Measurements from ENCODE around the gene EFTUD2. TPM values are rescaled to one million over a fixed set of nuclear protein-coding genes. Genes with fewer than 3 reads are reported as not detected.

EFTUD2 gene
- total RNA-seq, 2 experiments from 2014 or later: 258 TPM

DNA sequence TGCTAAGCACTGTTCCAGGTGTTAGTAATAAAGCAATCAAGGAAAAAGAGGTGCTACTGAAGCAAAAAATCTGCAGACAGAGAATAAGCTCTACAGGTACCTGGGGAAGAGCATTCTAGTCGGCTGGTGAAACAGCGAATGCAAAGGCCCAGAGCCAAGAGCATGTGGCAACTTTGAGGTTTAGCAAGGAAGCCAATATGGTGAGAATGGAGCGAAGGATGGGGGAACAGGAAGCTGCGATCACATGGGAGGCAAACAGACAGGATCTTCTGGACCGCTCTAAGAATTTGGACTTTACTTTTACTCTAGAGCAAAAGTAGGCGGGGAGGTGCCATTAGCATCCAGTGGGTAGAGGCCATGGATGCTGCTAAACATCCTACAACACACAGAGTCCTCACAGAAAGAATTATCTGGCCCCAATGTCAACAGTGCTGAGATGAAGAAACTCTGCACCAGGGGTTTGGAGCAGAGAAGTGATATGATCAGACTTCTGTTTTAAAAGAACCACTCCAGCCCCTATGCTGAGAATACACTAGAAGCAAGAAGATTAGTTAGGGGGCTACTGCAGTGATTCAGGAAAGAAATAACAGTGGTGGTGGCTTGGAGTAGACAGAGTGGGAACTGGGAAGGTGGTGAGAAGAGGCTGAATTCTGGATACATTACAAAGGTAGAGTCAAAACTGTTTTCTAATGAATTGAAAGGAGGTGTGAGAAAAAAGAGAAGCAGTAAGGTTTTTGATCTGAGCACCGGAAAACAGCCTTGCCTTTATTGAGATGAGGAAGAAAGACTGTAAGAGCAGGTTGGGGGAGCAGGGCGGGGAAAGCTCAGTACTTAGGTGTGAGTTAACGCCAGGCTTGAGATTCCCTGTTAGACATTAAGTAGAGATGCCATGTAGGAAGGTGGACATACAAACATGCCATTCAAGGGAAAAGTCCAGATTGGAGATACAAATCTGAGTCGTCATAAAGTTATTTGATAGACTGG is 11.0 kb downstream of the EFTUD2 start:
- Mint-ChIP-seq H3K4me1 (peaks cover 16% of the 10 kb centered on the region), H3K4me3 (no peak overlapping the region), H3K27ac (no peak overlapping the region), H3K27me3 (no peaks in the 10 kb centered on the region), H3K9me3 (no peaks in the 10 kb centered on the region), H3K36me3 (peaks cover 13% of the 10 kb centered on the region)
- no peak for DNase-seq

DNA sequence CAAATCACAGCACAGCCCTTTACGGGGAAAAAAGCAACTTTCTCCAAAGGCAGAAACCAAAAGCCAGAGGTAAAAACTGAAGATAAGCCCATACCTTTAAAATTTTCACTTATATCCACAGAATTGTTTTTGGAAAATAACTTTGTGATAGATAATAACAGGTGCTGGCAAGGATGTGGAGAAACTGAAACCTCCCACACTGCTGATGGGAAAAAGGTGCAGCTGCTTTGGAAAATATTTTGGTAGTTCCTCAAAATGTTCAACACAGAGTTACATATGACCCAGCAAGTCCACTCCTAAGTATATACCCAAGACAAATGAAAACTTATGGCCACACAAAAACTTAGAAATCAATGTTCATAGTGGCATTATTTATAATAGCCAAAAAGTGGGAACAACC is 12.2 kb downstream of the EFTUD2 start:
- Mint-ChIP-seq H3K36me3 (peaks cover 16% of the 10 kb centered on the region), H3K4me3 (no peak overlapping the region), H3K9me3 (no peaks in the 10 kb centered on the region), H3K27me3 (no peaks in the 10 kb centered on the region), H3K27ac (no peak overlapping the region), H3K4me1 (peaks cover 14% of the 10 kb centered on the region)
- no peak for DNase-seq

DNA sequence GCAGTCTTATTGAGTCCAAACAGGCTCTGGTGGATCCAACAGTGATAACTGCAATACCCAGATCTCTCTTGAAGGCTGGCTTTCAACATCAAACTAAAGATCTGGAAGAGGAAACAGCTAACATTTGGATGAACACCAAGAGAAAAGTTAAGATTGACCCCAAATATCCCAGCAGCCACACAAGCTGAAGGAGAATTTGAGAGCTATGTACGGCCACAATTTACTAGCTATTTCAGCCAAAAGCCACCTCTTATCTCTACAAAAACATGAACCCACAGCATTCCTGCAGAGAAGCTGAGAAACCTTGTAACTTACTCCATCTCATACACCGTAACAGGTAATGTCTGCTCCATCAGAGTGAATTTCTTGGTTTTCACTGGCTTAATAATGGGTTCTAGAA is 14.3 kb downstream of the EFTUD2 start:
- Mint-ChIP-seq H3K4me3 (no peak overlapping the region), H3K27me3 (no peaks in the 10 kb centered on the region), H3K27ac (no peak overlapping the region), H3K4me1 (peaks cover 6% of the 10 kb centered on the region), H3K36me3 (peaks cover 15% of the 10 kb centered on the region), H3K9me3 (no peaks in the 10 kb centered on the region)
- DNase-seq: no peak

DNA sequence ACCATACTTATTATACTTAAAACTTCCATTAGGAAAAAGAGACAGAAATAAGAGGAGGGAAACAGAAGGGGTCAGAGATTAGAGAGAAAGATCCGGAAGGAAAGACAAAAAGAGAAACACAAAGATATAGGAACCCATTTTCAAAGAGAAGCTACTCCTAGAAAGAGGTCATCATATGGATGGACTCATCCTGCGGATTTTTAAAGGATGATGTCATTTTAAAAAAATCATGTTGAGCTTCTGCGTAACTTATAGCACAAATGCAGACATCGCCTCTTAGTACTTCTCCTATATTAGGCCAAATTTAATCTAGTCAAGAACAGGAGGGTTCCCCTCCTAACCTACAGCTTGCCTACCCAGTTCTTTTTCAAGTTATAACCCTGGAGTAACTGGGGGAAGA is 18.1 kb downstream of the EFTUD2 start:
- H3K36me3 Mint-ChIP-seq: peaks cover 28% of the 10 kb centered on the region
- no peaks in the 10 kb centered on the region for H3K27me3 Mint-ChIP-seq
- no peak overlapping the region for H3K27ac Mint-ChIP-seq
- H3K4me3 Mint-ChIP-seq: no peak overlapping the region
- peaks cover 2% of the 10 kb centered on the region for H3K4me1 Mint-ChIP-seq
- no peak for DNase-seq
- no peaks in the 10 kb centered on the region for H3K9me3 Mint-ChIP-seq

DNA sequence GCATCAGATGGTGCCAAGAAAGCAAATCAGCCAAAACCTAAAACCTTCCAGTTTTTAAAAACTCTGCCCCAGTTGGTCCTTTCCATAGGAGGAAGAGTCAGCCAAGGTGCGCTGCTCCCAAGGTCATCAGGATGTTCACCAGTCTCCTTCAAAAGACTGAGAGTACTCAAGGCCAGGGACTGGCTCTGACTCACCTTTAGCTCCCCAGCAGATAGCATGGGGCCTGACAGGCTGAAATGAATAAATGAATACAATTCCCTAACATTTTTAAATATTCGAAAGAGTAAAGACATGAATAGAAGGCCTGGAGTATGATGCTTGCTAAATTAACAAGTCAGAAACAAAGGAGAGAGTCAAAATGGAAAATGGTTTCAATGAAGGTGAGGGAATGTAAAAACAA is 19.2 kb downstream of the EFTUD2 start:
- Mint-ChIP-seq H3K4me1 (peaks cover 2% of the 10 kb centered on the region), H3K27ac (no peak overlapping the region), H3K9me3 (no peaks in the 10 kb centered on the region), H3K4me3 (no peak overlapping the region), H3K36me3 (peaks cover 30% of the 10 kb centered on the region), H3K27me3 (no peaks in the 10 kb centered on the region)
- no peak for DNase-seq

DNA sequence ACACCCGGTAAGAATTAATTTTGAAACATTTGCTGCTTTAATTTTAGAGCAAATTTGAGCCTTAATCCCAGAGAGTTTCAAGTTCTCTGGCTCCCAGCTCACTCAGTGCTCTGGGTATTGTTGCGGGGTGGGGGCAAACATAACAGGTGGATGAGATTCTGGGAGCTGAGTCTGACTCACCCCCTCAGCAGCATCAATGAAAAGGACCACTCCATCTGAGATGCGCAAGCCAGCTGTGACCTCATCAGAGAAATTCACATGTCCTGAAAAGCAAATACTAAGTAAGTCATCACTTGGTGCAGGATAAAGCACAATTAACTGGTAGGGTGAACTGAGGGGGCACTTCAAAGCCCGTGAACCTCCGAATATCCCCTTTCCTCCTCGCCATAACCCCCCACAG is 19.9 kb downstream of the EFTUD2 start:
- H3K36me3 Mint-ChIP-seq: peaks cover 31% of the 10 kb centered on the region
- H3K4me1 Mint-ChIP-seq: peaks cover 2% of the 10 kb centered on the region
- no peak overlapping the region for H3K27ac Mint-ChIP-seq
- H3K27me3 Mint-ChIP-seq: no peaks in the 10 kb centered on the region
- no peak for DNase-seq
- no peaks in the 10 kb centered on the region for H3K9me3 Mint-ChIP-seq
- H3K4me3 Mint-ChIP-seq: no peak overlapping the region

DNA sequence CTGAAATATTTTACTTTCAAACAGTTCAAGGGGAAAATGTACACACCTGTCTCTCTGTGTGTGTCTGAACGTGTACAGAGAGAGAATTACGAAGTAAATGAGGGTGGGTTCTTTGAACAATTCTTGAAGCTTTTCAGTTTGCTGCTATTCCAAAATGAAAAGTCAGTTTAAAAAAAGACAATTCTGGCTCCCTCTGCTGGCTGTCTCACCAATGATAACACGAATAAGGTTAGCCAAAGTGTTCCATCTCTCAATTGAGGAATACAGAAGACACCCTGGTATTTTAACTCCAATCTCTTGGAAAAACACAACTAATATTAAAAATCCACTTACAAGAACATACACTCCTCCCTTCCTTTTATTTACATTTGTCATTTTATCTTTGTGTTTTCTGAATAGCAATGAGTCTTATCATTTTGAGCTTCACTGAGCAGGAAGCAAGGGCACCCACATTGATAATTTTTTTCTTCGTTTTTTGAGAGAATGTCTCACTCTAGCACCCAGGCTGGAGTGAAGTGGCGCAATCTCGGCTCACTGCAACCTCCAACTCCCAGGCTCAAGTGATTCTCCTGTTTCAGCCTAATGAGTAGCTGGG is 20.5 kb downstream of the EFTUD2 start:
- Mint-ChIP-seq H3K27ac (no peak overlapping the region), H3K27me3 (no peaks in the 10 kb centered on the region), H3K4me3 (no peak overlapping the region), H3K36me3 (peaks cover 34% of the 10 kb centered on the region), H3K9me3 (no peaks in the 10 kb centered on the region), H3K4me1 (peaks cover 2% of the 10 kb centered on the region)
- DNase-seq: no peak

DNA sequence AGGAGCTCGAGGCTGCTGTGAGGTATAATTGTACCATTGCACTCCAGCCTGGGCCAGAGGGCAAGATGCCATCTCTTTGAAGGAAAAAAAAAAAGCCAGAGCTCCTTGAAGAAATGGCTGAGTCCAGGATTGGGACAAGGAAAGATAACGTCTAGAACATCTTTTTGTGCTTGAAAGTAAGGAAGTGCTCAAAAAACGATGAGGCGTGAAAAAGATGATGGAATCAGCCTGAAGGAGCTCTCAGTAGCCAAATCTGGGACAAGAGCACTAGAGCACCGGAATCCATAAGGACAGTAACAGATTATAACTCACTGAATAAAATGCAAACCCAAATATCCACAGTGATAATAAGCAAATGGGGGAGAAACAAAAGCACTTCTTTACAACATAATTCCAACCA is 22.1 kb downstream of the EFTUD2 start:
- peaks cover 30% of the 10 kb centered on the region for H3K36me3 Mint-ChIP-seq
- H3K4me1 Mint-ChIP-seq: peaks cover 2% of the 10 kb centered on the region
- no peak for DNase-seq
- no peak overlapping the region for H3K27ac Mint-ChIP-seq
- H3K4me3 Mint-ChIP-seq: no peak overlapping the region
- no peaks in the 10 kb centered on the region for H3K27me3 Mint-ChIP-seq
- H3K9me3 Mint-ChIP-seq: no peaks in the 10 kb centered on the region

DNA sequence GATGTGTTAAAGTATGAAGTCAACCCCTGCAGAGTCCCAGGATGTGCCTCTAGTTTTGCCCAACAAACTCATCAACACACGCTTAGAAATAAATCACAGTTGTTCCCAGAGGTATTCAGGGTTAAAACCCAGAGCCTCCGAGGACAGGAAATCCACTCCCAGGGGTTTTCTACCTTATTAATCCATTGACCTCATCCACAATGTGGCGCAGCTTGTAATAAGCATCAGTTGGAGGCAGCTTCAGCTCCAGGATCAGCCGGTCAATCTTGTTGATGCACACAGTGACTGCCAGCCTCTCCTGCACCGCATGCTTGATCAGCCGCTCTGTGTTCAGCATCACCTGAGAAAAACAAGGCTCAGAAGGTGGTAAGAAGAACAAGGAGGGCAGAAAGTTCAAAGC is 23.5 kb downstream of the EFTUD2 start:
- Mint-ChIP-seq H3K27me3 (no peaks in the 10 kb centered on the region), H3K36me3 (peaks cover 36% of the 10 kb centered on the region), H3K4me3 (no peak overlapping the region), H3K4me1 (peaks cover 2% of the 10 kb centered on the region), H3K27ac (no peak overlapping the region), H3K9me3 (no peaks in the 10 kb centered on the region)
- no peak for DNase-seq

DNA sequence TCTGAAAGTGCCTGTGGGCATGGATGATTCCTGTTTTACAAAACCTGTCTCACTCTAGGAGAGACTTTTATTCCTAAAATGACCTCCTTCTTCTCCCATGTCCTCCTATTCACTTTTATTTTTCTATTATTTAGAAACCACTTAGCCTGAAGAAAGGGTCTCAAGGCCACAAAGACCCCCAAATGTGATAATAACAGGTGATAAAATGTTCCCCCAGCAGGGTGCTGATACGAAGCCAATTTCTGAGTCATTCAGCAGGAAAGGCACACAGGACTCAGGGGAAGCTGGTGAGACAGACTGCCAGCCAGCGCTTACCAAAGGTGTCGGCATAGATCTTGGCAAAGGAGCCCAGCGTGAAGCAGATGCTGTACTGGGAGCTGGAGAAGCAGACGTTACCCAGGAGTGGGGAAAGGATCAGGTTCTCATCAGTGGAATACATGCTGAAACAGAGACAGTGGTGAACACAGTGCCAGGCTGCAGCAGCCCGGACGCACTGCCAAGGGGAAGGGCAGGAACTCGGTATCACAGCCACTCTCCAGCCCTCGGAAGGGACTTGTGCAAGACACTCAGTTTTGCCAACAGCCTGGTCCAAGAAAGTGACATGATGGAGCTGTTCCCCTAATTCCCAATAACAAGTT is 27.0 kb downstream of the EFTUD2 start:
- peaks cover 26% of the 10 kb centered on the region for H3K36me3 Mint-ChIP-seq
- H3K9me3 Mint-ChIP-seq: no peaks in the 10 kb centered on the region
- DNase-seq: no peak
- H3K4me3 Mint-ChIP-seq: no peak overlapping the region
- H3K27ac Mint-ChIP-seq: no peak overlapping the region
- H3K27me3 Mint-ChIP-seq: no peaks in the 10 kb centered on the region
- no peaks in the 10 kb centered on the region for H3K4me1 Mint-ChIP-seq

DNA sequence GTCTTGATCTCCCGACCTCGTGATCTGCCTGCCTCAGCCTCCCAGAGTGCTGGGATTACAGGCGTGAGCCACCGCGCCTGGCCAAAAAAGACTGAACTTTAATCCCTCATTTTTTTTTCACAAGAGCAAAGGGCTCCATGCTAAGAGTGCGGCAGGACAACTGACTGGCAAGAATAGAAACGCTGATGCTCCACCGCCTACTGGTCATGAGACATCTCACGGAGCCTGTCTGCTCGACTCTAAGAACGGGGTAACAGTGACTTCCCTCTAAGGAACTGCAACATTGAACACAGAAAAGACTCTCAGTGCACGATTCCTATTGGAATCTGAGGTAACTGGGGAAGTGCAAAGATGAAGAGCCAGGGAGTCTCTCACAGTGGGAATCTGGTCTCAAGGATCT is 27.7 kb downstream of the EFTUD2 start:
- Mint-ChIP-seq H3K36me3 (peaks cover 24% of the 10 kb centered on the region), H3K9me3 (no peaks in the 10 kb centered on the region), H3K27ac (peak overlapping the region; percentile 1), H3K27me3 (no peaks in the 10 kb centered on the region), H3K4me3 (no peak overlapping the region), H3K4me1 (no peaks in the 10 kb centered on the region)
- DNase-seq: no peak

DNA sequence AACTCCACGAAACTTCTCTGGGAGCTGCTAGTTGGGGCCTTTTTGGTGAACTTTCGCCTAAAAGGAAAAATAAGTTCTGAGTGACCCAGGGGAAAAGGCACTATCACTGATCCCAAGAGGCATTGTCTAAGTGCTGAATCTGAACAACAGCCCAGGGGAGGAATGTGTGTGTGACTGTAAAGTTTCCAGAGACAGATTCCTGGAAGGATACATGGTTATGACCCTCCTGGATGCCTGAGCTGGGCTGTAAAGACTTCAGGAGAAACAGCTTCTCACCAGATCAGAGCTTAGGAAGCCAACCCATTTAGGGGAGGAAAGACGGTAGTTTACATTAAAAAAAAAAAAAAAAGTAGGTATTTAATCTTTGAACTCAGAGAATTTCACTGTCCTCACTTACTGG is 31.4 kb downstream of the EFTUD2 start:
- Mint-ChIP-seq H3K27me3 (no peaks in the 10 kb centered on the region), H3K4me3 (no peak overlapping the region), H3K4me1 (no peaks in the 10 kb centered on the region), H3K36me3 (peaks cover 33% of the 10 kb centered on the region), H3K27ac (no peak overlapping the region), H3K9me3 (no peaks in the 10 kb centered on the region)
- DNase-seq: no peak

DNA sequence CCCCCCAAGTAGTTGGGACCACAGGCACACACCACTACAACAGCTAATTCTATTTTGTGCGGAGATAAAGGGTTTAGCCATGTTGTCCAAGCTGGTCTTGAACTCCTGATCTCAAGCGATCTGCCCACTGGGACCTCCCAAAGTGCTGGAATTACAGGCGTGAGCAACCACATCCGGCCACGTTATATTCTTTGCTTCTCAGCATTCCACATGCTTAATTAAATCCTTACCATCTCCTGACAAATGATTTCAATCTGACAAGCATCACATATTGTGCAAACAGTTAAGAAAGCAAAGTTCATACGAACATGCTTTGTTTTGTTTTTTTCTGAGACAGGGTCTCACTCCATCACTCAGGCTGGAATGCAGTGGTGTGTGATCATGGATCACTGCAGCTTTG is 33.3 kb downstream of the EFTUD2 start:
- Mint-ChIP-seq H3K36me3 (peaks cover 25% of the 10 kb centered on the region), H3K9me3 (no peaks in the 10 kb centered on the region), H3K4me3 (no peak overlapping the region), H3K27me3 (no peaks in the 10 kb centered on the region), H3K4me1 (no peaks in the 10 kb centered on the region), H3K27ac (no peak overlapping the region)
- DNase-seq: no peak

DNA sequence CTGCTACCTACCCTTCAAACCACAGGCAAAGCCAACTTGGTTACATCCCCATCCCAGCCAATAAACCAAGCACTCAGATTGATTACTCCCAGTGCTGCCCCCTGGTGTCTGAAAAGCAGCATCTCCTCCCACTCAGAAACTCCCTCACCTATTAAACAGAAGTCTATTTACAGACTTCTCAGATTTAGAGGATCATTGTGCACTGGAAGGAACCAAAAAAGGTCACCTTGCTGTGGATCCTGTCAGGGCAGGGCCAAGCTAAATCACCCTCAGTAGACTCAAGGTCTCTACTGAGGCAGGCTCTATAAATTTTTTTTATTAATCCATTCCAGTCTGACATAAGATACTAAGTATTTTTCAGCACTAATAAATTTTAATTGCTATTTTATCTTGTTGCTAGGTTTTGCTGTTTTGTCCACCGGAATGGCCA is 34.0 kb downstream of the EFTUD2 start:
- H3K27me3 Mint-ChIP-seq: no peaks in the 10 kb centered on the region
- H3K9me3 Mint-ChIP-seq: no peaks in the 10 kb centered on the region
- no peak overlapping the region for H3K27ac Mint-ChIP-seq
- no peaks in the 10 kb centered on the region for H3K4me1 Mint-ChIP-seq
- DNase-seq: peak; percentile 53
- no peak overlapping the region for H3K4me3 Mint-ChIP-seq
- peaks cover 22% of the 10 kb centered on the region for H3K36me3 Mint-ChIP-seq

DNA sequence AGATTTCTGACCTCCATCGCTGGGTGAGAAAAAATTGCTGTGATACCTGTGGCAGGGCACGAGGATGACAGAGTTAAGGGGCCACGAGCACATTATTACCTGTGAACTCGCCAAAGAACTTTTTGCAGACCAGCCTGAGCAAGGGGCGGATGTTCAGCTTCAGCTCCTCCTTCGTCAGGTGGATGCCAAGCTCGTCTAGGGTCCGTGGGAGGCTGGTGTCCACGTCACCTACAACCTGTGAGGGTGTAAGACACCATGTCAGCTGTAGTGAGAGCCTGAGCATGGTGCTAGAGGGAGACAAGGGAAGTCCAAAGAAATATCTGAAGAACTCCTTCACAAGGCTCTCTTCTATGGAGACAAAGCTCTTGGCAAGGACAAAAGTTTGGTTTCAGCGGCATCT is 34.4 kb downstream of the EFTUD2 start:
- Mint-ChIP-seq H3K36me3 (peaks cover 22% of the 10 kb centered on the region), H3K4me1 (no peaks in the 10 kb centered on the region), H3K27me3 (no peaks in the 10 kb centered on the region), H3K9me3 (no peaks in the 10 kb centered on the region), H3K27ac (no peak overlapping the region), H3K4me3 (no peak overlapping the region)
- DNase-seq: no peak
